ENCODE measurements around the gene TUBA8. TPM values are rescaled to one million over a fixed set of nuclear protein-coding genes. Genes with fewer than 3 reads are reported as not detected.
A peak's percentile ranks its signal among the peaks of the same experiment; 100 is the strongest.

The TUBA8 gene
- total RNA-seq, 4 donors from 2014 or later: 1.3 to 12.9 (median 7.6) TPM

GRCh38 chr22:18065256-18065655 lies 45.4 kb upstream of the TUBA8 start:
- WGBS, 2 donors (ENCODE audit: low coverage in 1 of 2): 60% methylated on average over 1 of the region's 9 CpGs; no CpG with 5 or more reads in 1 of the 2 donors

GRCh38 chr22:18066181-18066859 lies 44.3 kb upstream of the TUBA8 start:
- TF ChIP-seq CTCF (IDR thresholded peaks at IDR 0.05) (no peak), POLR2AphosphoS5 (IDR thresholded peaks at IDR 0.05) (no peak), EP300 (IDR thresholded peaks at IDR 0.05) (no peak), POLR2A (IDR thresholded peaks at IDR 0.05) (no peak)
- H3K27me3 ChIP-seq: no peaks in the 10 kb centered on the region
- ATAC-seq: no peak
- no peaks in the 10 kb centered on the region for H3K36me3 ChIP-seq
- peak overlapping the region in 3 of 4 donors; percentile 88 to 92 (median 92) for H3K27ac ChIP-seq
- 66 to 80% methylated on average over 5 to 12 of the region's 12 CpGs for WGBS, 2 donors (ENCODE audit: low coverage in 1 of 2)
- H3K4me3 ChIP-seq: no peak overlapping the region
- H3K9me3 ChIP-seq: no peaks in the 10 kb centered on the region
- peaks cover 0 to 44% (median 12%) of the 10 kb centered on the region in 3 donors for H3K4me1 ChIP-seq

More at GRCh38 chr22:18065256-18065655, 45.4 kb upstream of the TUBA8 start:
- no peaks in the 10 kb centered on the region for H3K9me3 ChIP-seq
- H3K27ac ChIP-seq: peak overlapping the region in 3 of 4 donors; percentile 10 to 92 (median 18)
- no peak for TF ChIP-seq POLR2A (IDR thresholded peaks at IDR 0.05)
- TF ChIP-seq CTCF (IDR thresholded peaks at IDR 0.05): no peak
- no peak for TF ChIP-seq EP300 (IDR thresholded peaks at IDR 0.05)
- no peak for TF ChIP-seq POLR2AphosphoS5 (IDR thresholded peaks at IDR 0.05)
- H3K36me3 ChIP-seq: no peaks in the 10 kb centered on the region
- peaks cover 0 to 54% (median 18%) of the 10 kb centered on the region in 3 donors for H3K4me1 ChIP-seq
- no peak for ATAC-seq
- H3K27me3 ChIP-seq: no peaks in the 10 kb centered on the region
- no peak overlapping the region for H3K4me3 ChIP-seq

GRCh38 chr22:18067121-18067520 lies 43.5 kb upstream of the TUBA8 start:
- no peak for ATAC-seq
- Histone ChIP-seq H3K36me3 (no peaks in the 10 kb centered on the region), H3K9me3 (no peaks in the 10 kb centered on the region), H3K27me3 (no peaks in the 10 kb centered on the region), H3K4me3 (no peak overlapping the region), H3K27ac (peak overlapping the region; percentile 88 to 93 (median 92)), H3K4me1 (peaks cover 0 to 38% (median 12%) of the 10 kb centered on the region in 3 donors)
- TF ChIP-seq EP300 (IDR thresholded peaks at IDR 0.05) (no peak), POLR2A (IDR thresholded peaks at IDR 0.05) (no peak), CTCF (IDR thresholded peaks at IDR 0.05) (no peak), POLR2AphosphoS5 (IDR thresholded peaks at IDR 0.05) (no peak)
- 75 to 89% methylated on average over 1 to 3 of the region's 3 CpGs for WGBS, 2 donors (ENCODE audit: low coverage in 1 of 2)

GRCh38 chr22:18067548-18068341 lies 42.9 kb upstream of the TUBA8 start:
- WGBS, 2 donors (ENCODE audit: low coverage in 1 of 2): 49 to 55% methylated on average over 3 to 6 of the region's 14 CpGs
- H3K4me3 ChIP-seq: peak overlapping the region; percentile 1 to 34
- H3K27ac ChIP-seq: peak overlapping the region; percentile 88 to 93 (median 92)
- H3K9me3 ChIP-seq: no peaks in the 10 kb centered on the region
- peaks cover 0 to 38% (median 12%) of the 10 kb centered on the region in 3 donors for H3K4me1 ChIP-seq
- H3K36me3 ChIP-seq: no peaks in the 10 kb centered on the region
- ATAC-seq: peak; percentile 5
- peak; percentile 73 for TF ChIP-seq POLR2AphosphoS5 (IDR thresholded peaks at IDR 0.05)
- TF ChIP-seq POLR2A (IDR thresholded peaks at IDR 0.05): no peak
- no peaks in the 10 kb centered on the region for H3K27me3 ChIP-seq

GRCh38 chr22:18068381-18068988 lies 42.1 kb upstream of the TUBA8 start:
- H3K4me1 ChIP-seq: peaks cover 0 to 38% (median 12%) of the 10 kb centered on the region in 3 donors
- peak overlapping the region; percentile 88 to 93 (median 92) for H3K27ac ChIP-seq
- TF ChIP-seq POLR2A (IDR thresholded peaks at IDR 0.05): no peak
- TF ChIP-seq CTCF (IDR thresholded peaks at IDR 0.05): no peak
- peak; percentile 80 for TF ChIP-seq POLR2AphosphoS5 (IDR thresholded peaks at IDR 0.05)
- peak; percentile 94 for ATAC-seq
- H3K4me3 ChIP-seq: peak overlapping the region in 1 of 2 donors; percentile 34
- no peaks in the 10 kb centered on the region for H3K9me3 ChIP-seq
- 11 to 33% methylated on average over 1 to 2 of the region's 3 CpGs for WGBS, 2 donors (ENCODE audit: low coverage in 1 of 2)
- H3K27me3 ChIP-seq: no peaks in the 10 kb centered on the region
- no peaks in the 10 kb centered on the region for H3K36me3 ChIP-seq

Measured in gastroesophageal sphincter (tissue), 4 donors.